Hematopoietic multipotent progenitor cell treated with erythropoietin and hydrocortisone succinate and interleukin-3 and kit ligand, for 17 days (in vitro differentiated cells): ENCODE measurements around the gene IFT74.

ENCODE experiments used
- DNase-seq: peaks from one replicate; pipeline ENCODE4 v3.0.0-alpha.2; 2015; ENCODE audit warnings: low spot score

Gene IFT74

GRCh38 chr9:26955921-26956859 lies at the start of gene IFT74:
Gene IFT74 (plus strand): TSS chr9:26956412. CDS start chr9:26961968, 5,556 bp downstream.
- peak; percentile 99 for DNase-seq

DNA sequence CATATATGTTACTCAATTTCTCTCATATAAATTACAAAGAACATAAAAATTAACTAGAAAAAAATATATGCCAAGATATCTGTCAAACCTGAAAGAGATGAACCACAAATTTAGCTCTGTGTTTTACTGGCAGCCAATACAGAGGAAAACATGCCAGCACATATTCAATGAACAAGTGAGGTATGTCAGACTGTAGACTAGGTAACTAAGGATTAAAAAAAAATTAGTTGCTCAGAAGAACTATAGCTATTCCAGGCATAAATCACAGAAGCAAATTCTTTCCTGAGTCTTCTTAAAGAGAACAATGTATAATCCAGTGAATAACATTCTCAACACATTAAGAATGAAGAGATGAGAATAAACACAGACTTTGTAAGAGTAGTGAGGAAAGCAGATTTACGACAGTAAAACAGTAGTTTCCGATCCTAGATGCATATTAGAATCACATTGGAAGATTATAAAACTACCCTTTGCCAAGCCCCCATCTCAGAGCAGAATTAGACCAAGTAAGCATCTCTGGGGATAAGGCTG lies 43.0 kb upstream of the IFT74 start:
- no peak for DNase-seq

- DNase-seq: no peak
These were observed 36.5 kb upstream of the IFT74 start for GRCh38 chr9:26919698-26920097.

GRCh38 chr9:26925609-26926008 lies 30.6 kb upstream of the IFT74 start:
- no peak for DNase-seq

DNA sequence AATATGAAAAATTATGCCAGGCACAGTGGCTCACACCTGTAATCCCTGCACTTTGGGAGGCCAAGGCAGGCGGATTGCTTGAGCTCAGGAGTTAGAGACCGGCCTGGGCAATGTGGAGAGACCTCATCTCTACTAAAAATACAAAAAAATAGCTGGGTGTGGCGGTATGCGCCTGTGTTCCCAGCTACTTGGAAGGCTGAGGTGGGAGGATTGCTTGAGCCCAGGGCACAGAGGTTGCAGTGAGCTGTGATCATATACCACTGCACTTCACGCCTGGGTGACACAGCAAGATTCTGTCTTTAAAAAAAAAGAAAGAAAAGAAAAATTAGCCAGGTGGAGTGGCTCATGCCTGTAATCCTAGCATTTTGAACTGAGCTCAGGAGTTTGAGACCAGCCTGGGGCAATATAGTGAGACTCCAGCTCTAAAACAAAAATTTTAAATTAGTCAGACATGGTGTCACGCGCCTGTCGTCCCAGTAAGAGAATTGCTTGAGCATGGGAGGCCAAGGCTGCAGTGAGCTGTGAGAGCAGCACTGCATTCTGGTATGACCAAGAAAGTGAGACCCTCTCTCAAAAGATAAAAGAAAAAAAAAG lies 27.2 kb upstream of the IFT74 start:
- DNase-seq: no peak

DNA sequence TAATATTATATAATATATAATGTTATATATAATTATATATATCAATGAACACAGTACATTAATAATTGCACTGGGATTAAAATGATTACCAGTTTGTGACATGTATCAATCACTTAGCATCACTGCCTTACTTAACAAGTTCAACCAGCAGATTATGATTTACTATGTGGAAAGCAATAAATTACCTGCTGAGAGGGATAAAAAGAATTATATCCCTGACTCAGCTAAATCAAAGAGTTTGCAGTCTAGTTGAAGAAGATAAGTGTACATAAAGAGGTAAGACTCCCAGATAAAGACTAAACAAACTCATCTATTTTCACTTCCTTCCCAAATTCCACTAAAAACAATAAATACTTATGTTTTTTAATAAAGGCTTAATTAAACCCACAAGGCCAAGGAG lies 20.4 kb upstream of the IFT74 start:
- no peak for DNase-seq

- no peak for DNase-seq
These were observed 18.3 kb upstream of the IFT74 start for GRCh38 chr9:26937816-26938371.

GRCh38 chr9:26939955-26940711 lies 16.1 kb upstream of the IFT74 start:
- DNase-seq: no peak

GRCh38 chr9:26940779-26941178 lies 15.4 kb upstream of the IFT74 start:
- DNase-seq: no peak

- DNase-seq: peak; percentile 32
These were observed 10.6 kb upstream of the IFT74 start for GRCh38 chr9:26945591-26945990.

- DNase-seq: peak; percentile 92
These were observed 9.2 kb upstream of the IFT74 start, which contains the start of gene PLAA for GRCh38 chr9:26946753-26947727. Gene PLAA (minus strand): TSS chr9:26947242. CDS start chr9:26947045, 197 bp downstream.

DNA sequence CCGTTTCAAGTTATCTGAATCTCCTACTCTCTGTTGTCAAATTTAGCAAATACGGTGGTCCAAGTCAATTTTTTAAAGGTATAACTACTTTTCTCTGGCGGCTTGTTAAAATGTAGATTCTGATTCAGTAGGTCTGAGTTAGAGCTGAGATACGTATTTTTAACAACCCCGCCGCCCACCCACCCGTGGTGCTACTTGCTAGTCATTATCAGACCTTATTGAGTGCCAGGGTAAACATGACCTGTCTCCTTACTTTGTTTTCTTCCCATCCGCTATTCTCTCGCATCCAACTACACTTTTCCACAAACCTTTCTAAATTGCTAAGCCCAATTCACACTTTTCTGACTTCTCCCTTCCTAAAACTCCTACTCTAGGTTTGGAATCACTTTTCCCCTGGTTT lies 8.5 kb upstream of the IFT74 start:
- no peak for DNase-seq

- DNase-seq: no peak
These were observed 6.6 kb upstream of the IFT74 start for GRCh38 chr9:26949637-26950069.

GRCh38 chr9:26950521-26950920 lies 5.7 kb upstream of the IFT74 start:
- no peak for DNase-seq

DNA sequence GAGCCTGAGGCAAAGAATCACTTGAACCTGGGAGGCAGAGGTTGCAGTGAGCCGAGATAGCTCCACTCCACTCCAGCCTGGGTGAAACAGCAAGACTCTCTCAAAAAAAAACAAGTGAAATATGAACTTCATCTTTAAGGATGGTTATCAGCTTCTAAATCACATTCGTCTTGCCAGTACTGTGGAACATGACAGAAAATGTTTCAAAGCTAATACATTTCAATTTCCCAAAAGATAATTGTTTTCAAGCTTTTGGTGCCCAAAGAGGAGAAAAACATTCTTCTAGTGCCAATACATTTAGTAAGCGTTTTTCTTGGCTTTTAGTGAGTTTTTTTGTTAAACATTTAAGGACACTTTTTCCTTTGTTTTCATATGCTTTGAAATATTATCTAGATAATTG lies 4.4 kb upstream of the IFT74 start:
- DNase-seq: no peak

DNA sequence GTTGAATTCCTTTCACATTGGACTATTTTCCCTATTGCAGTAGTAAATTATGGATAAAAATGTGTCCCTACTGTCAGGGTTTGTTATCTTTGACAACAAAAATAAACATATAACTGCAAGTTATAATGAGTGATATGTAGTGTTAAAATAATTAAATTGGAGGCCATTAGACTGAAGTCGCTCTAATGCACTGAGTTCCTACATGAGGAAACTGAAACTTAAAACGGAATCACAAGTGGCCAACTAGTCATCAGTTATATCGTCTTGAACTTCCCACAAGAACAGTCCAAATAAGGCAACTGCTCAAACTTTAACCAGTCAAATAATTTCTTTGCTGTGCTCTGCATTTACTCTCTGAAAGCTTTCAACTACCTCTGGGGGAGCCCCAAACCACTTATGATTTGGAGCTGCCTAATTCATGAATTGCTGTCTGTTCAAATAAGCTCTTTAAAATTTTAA lies 2.1 kb upstream of the IFT74 start:
- peak; percentile 31 for DNase-seq

GRCh38 chr9:26955222-26955903 lies 849 bp upstream of the IFT74 start:
- DNase-seq: peak; percentile 76

DNA sequence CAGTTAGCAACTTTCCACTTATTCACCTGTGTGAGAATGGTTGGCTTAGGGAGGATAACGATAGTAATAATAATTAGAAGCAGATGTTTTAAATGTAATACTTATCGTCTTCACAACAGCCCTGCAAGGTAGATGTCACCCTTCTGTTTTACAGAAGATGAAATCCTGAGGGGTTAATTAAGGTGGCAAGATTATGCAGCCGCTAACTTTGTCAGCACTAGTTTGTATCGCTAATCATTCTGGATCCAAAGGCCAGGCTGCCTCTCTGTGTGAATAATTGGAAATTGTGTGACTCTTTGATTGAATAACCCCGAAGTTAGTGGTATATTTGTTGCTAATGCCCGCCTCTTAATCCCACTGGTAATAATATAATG lies 635 bp downstream of the IFT74 start:
- DNase-seq: no peak

DNA sequence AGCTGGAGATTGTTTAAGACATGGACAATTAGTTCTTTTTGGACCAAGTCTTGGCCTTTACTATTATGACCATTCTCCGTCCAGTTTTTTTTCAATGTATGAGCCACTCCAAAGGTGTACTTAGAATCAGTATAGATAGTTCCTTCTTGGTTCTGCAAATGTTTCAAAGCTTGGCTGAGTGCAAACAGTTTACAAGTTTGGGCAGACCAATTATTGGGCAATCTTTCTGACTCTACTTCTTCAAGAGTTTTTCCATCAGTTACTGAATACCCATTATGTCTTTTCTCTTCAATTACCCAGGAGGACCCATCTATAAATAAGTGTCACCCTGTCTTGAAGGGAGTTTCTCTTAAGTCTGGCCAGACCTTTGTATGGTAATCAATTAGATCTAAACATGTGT lies 15.5 kb downstream of the IFT74 start:
- DNase-seq: no peak

GRCh38 chr9:26973989-26974388 lies 17.8 kb downstream of the IFT74 start:
- peak; percentile 17 for DNase-seq
